Omental fat pad (tissue), 4 donors: Measurements from ENCODE around the gene INPP5A. TPM values are rescaled to one million over a fixed set of nuclear protein-coding genes. Genes with fewer than 3 reads are reported as not detected.

ENCODE experiments used
- ATAC-seq: fragments of 150-250 bp; one replicate; pipeline ENCODE4 v1.9.1; 2016; ENCODE audit warnings: mild to moderate bottlenecking, moderate library complexity; ENCODE audit not compliant: low FRiP score
- DNase-seq: peaks from one replicate; pipeline ENCODE4 v3.0.0-alpha.2; 2019; ENCODE audit warnings: low spot score
- total RNA-seq, 4 donors: library from RNA; depleted of rRNA; stranded (reverse); fragments of >200 nt; gene quantifications; one replicate each; pipeline ENCODE4 v1.1.0, GENCODE V29; 2016
- TF ChIP-seq, protein P1 (sequence below), 3 donors: fragments of 450-650 bp; IDR thresholded peaks; one replicate each; pipeline ENCODE4 v1.5.1; 2016 to 2017; ENCODE audit warnings: antibody characterized with exemption in 3 of 3, mild to moderate bottlenecking in 3 of 3, moderate library complexity in 2 of 3

INPP5A gene
- total RNA-seq, 4 donors from 2014 or later = 34.1 to 49.3 (median 43.3) TPM

DNA sequence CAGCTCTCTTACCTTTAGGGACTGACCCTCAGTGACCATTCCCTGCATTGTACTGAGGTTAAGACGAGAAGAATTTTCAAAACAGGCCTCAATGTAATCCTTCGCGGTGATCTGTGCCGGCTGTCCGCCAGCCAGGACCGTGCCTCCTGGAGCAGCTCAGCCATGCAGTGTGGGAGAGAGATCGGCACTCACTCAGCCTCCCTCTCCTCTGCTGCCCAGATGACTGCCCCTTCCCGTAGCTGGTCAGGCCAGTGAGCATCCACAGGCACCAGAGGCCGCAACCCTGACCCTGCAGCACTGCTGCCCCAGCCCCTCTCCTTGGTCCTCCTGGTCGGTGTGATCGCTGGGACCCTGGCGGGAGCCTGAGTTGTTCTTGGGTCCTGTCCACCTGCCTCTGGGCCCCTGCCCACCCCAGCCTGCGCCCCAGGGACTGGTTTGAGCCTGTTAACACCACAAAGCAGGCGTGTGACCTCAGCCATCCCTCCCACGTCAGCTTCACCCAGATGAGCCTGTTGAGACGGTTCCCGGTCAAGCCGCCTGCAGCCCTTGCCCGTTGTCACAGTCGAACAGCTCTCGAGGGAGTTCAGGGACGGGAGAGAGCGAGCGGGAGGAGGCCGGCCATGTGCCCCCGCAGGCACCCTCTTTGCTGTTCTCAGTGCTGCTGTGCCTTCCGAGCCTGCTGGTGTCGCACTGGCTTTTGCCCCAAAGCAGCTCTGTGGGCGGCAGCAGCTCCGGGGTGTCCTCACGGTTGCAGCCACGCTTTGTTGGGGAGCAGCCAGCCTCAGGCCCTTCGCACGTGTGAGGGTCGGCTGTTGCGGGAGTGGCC lies 211.2 kb downstream of the INPP5A start:
- TF ChIP-seq, protein P1, sequence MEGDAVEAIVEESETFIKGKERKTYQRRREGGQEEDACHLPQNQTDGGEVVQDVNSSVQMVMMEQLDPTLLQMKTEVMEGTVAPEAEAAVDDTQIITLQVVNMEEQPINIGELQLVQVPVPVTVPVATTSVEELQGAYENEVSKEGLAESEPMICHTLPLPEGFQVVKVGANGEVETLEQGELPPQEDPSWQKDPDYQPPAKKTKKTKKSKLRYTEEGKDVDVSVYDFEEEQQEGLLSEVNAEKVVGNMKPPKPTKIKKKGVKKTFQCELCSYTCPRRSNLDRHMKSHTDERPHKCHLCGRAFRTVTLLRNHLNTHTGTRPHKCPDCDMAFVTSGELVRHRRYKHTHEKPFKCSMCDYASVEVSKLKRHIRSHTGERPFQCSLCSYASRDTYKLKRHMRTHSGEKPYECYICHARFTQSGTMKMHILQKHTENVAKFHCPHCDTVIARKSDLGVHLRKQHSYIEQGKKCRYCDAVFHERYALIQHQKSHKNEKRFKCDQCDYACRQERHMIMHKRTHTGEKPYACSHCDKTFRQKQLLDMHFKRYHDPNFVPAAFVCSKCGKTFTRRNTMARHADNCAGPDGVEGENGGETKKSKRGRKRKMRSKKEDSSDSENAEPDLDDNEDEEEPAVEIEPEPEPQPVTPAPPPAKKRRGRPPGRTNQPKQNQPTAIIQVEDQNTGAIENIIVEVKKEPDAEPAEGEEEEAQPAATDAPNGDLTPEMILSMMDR (IDR thresholded peaks at IDR 0.05) = no peak
- no peak for DNase-seq

DNA sequence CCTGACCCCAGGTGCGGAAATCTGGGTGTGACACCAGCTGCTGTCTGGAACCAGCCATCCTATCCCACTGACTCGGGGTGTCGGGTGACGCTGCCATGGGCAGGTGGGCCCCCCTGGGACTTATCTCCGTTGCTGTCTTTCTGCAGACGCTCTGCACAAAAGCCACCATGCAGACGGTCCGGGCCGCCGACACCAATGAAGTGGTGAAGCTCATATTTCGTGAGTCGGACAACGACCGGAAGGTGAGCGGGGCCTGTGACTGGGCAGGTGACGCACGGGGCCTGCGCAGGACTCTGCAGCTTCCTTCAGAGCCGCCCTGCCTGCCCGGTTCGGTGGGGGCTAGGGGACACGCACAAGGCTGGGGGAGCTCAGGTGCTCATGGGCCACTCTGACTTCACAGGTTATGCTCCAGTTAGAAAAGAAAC lies 211.8 kb downstream of the INPP5A start:
- no peak for ATAC-seq
- TF ChIP-seq, protein P1 (IDR thresholded peaks at IDR 0.05) = no peak
- DNase-seq = no peak

More for the DNA sequence above, 211.2 kb downstream of the INPP5A start:
- ATAC-seq = no peak

DNA sequence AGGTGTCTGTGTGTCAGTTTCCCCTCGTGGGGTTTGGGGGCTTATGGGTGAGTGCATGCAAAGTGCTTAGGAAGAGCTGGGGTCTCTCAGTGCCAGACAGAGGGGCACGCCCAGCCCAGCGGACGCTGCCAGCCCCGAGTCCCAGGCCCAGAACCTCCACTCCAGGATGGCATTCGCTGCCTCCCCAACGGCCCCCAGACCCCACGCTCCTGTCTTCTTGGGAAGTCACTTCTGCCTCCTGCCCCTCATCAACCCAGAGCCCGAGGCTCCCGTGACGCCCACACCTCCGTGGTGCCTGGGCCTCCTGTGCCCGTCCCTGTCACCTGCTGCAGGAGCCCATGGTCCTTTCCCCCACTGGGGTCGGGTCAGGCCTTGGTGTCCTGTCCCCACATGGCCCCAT lies 213.3 kb downstream of the INPP5A start:
- no peak for DNase-seq
- TF ChIP-seq, protein P1 (IDR thresholded peaks at IDR 0.05) = no peak
- no peak for ATAC-seq

DNA sequence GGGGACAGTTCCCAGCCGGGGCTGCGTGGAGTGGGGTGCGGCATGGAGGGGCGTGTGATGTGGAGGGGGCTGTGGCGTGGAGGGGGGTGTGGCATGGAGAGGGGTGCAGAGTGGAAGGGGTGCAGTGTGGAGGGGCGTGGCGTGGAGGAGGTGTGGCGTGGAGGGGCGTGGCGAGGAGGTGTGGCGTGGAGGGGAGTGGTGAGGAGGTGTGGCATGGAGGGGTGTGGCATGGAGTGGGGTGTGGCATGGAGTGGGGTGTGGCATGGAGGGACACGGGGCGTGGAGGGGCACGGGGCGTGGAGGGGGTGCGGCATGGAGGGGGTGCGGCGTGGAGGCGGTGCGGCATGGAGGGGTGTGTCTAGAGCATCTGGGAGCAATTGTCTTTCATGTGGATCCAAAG lies 214.8 kb downstream of the INPP5A start:
- TF ChIP-seq, protein P1 (IDR thresholded peaks at IDR 0.05) = no peak
- DNase-seq (no peak), ATAC-seq (no peak)

DNA sequence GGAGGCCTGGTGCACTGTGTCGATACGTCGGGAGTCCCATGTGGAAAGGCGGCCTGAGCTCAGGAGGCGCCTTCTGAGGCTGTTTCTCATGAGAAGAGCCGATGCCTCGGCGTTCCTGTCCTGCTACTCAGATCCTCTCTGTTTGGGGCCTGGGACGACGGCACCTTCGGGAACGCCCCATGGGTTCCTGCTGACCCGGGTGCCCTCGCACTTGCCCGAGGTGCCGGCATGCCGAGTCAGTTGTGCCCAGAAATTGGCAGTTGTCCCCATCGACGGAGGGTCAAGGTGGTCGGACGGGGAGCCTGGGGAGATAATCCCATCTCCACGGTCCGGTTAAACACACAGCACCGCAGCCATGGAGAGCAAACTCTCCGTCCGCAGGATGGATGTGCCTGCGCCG lies 215.4 kb downstream of the INPP5A start:
- TF ChIP-seq, protein P1 (IDR thresholded peaks at IDR 0.05) = no peak
- DNase-seq = no peak
- ATAC-seq = no peak

DNA sequence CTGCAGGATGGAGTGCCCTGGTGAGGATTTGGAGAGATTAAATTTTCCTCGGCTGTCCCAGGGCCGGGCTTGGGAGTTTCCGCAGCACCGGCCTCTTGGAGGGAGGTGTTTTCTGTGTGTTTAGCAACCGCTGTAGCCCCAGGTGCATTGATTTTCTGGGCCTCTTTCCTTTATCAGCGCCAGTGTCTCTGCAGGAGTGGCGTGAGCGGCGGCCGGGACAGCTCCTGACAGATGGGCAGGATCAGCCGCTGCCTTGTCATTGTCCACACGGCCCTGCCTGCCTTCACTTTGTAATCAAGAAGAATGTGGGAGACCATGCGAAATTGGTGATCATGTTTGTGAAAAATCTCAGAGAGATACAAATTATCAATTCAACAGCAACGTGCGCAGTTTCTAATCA lies 216.0 kb downstream of the INPP5A start:
- no peak for ATAC-seq
- no peak for DNase-seq
- TF ChIP-seq, protein P1 (IDR thresholded peaks at IDR 0.05) = no peak

DNA sequence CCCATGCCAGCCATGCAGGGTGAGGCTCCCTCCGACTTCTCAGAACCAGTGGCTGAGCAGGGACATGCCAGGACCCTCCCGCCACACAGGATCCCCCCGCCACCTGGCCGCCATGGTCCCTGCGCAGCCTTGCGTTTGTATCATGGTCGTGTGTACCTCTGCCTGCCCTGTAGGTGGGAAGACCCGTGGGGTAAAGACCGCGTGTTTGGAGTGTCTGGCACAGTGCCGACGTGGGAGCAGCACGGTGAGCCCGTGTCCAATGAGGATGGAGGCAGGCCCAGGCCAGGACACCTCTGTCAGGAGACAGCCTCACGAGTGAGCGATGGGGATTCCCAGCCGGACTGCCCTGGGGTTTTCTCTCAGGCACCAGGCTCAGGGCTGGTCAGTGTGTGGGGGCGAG lies 216.5 kb downstream of the INPP5A start:
- DNase-seq (no peak), ATAC-seq (no peak)
- TF ChIP-seq, protein P1 (IDR thresholded peaks at IDR 0.05) = no peak
